ENCODE results near the gene RDX.
"Not testable (repeated sequence)": the region's sequence is repeated elsewhere in the genome, so short reads cannot be mapped to it uniquely, and the experiment has no call there.

The RDX gene

DNA sequence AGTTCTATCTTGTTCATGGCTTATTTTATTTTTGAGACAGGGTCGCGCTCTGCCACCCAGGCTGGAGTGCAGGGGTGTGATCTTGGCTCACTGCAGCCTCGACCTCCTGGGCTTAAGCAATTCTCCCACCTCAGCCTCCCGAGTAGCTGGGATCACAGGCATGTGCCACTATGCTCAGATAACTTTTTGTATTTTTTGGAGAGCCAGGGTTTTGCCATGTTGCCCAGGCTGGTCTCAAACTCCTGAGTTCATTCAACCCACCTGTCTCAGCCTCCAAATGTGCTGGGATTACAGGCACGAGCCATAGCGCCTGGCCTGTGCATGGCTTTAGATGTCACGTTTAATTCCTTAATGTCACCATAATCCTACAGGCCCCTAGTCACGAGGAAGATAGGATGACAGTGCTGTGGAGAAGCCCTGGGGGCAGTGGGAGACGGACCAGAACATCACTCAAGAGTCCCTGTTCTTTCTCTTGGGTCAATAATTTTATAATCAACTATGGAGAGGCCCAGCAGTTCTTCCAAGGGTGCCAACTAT lies 99.5 kb downstream of the RDX start:
- no peaks in the 10 kb centered on the region for H3K4me1 ChIP-seq (ENCODE audit: control insufficient read depth in 1 of 2, insufficient read depth in 2 of 2, low read length in 2 of 2)
- no peaks in the 10 kb centered on the region for H3K36me3 ChIP-seq (ENCODE audit: control insufficient read depth in 1 of 2, insufficient read depth in 2 of 2, low read length in 2 of 2)
- H3K9me3 ChIP-seq (ENCODE audit: control insufficient read depth in 1 of 2, low read length in 2 of 2) = no peaks in the 10 kb centered on the region
- H3K4me3 ChIP-seq (ENCODE audit: low read depth in 1 of 2, low read length in 2 of 2) = no peak overlapping the region
- H3K27ac ChIP-seq (ENCODE audit: low read length) = no peak overlapping the region
- H3K27me3 ChIP-seq (ENCODE audit: low read depth, low read length) = no peaks in the 10 kb centered on the region

DNA sequence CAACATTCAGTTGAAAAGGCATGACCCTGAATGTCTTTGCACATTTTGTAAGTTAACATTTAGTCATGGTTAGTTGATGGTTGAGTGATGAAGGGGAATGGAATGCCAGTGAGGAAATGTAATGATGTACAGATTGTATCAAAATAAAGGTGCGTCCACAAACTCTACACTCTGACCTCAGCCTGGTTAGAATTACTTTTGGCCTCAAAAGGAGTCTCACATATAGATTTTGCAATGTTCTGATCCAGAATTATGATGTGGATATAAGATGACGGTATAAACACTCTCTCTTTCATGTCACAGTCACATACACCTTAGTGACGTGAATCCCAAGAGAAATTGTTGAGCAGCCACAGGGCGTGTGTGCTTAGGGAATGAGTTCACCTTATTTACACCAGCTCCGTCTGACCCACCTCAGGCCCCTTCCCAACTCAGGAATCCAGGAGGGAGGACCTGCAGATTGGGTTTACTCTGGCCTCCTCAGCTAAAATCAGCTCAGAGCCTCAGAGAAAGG lies 100.1 kb downstream of the RDX start:
- no peak overlapping the region for H3K27ac ChIP-seq (ENCODE audit: low read length)
- no peaks in the 10 kb centered on the region for H3K4me1 ChIP-seq (ENCODE audit: control insufficient read depth in 1 of 2, insufficient read depth in 2 of 2, low read length in 2 of 2)
- no peaks in the 10 kb centered on the region for H3K9me3 ChIP-seq (ENCODE audit: control insufficient read depth in 1 of 2, low read length in 2 of 2)
- no peaks in the 10 kb centered on the region for H3K27me3 ChIP-seq (ENCODE audit: low read depth, low read length)
- no peak overlapping the region for H3K4me3 ChIP-seq (ENCODE audit: low read depth in 1 of 2, low read length in 2 of 2)
- no peaks in the 10 kb centered on the region for H3K36me3 ChIP-seq (ENCODE audit: control insufficient read depth in 1 of 2, insufficient read depth in 2 of 2, low read length in 2 of 2)

DNA sequence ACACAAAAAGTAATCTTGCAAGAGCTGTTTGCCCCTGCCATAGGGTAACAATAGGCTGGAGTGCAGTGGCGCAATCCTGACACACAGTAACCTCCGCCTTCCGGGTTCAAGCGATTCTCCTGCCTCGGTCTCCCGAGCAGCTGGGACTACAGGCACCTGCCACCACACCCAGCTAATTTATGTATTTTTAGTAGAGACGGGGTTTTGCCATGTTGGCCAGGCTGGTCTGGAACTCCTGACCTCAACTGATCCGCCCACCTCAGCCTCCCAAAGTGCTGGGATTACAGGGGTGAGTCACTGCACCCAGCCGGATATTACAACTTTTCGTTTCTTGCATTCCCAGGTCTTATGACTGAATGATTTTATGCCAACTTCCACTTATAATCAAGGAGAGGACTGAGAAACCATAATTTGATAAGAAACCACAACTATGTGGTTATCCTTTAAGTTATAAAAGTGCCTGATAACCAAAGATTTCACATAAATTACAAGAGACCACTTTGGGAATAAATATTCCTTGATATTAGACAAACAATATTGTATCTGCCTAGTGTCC lies 102.1 kb downstream of the RDX start:
- H3K9me3 ChIP-seq (ENCODE audit: control insufficient read depth in 1 of 2, low read length in 2 of 2); H3K4me3 ChIP-seq (ENCODE audit: low read depth in 1 of 2, low read length in 2 of 2); H3K27ac ChIP-seq (ENCODE audit: low read length); H3K36me3 ChIP-seq (ENCODE audit: control insufficient read depth in 1 of 2, insufficient read depth in 2 of 2, low read length in 2 of 2); H3K4me1 ChIP-seq (ENCODE audit: control insufficient read depth in 1 of 2, insufficient read depth in 2 of 2, low read length in 2 of 2); H3K27me3 ChIP-seq (ENCODE audit: low read depth, low read length): not testable (repeated sequence)

DNA sequence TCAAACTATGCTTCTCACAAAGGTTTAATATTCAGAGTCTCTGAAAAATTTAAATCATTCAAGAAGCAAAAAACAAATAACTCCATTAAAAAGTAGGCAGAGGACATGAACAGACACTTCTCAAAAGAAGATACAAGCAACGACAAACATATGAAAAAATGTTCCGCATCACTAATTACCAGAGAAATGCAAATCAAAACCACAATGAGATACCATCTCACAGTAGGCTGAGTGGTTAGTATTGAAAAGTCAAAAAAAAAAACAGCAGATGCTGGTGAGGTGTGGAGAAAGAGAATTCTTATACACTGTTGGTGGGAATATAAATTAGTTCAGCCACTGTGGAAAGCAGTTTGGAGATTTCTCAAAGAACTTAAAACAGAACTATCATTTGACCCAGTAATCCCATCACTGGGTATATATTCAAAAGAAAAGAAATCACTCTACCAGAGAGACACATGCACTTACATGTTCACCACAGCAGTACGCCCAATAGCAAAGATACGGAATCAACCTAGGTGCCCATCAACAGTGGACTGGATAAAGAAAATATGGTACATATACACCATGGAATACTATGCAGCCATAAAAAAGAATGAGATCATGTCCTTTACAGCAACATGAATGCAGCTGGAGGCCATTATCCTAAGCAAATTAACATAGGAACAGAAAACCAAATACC lies 103.7 kb downstream of the RDX start:
- H3K27me3 ChIP-seq (ENCODE audit: low read depth, low read length); H3K4me1 ChIP-seq (ENCODE audit: control insufficient read depth in 1 of 2, insufficient read depth in 2 of 2, low read length in 2 of 2); H3K27ac ChIP-seq (ENCODE audit: low read length); H3K9me3 ChIP-seq (ENCODE audit: control insufficient read depth in 1 of 2, low read length in 2 of 2); H3K36me3 ChIP-seq (ENCODE audit: control insufficient read depth in 1 of 2, insufficient read depth in 2 of 2, low read length in 2 of 2); H3K4me3 ChIP-seq (ENCODE audit: low read depth in 1 of 2, low read length in 2 of 2): not testable (repeated sequence)

DNA sequence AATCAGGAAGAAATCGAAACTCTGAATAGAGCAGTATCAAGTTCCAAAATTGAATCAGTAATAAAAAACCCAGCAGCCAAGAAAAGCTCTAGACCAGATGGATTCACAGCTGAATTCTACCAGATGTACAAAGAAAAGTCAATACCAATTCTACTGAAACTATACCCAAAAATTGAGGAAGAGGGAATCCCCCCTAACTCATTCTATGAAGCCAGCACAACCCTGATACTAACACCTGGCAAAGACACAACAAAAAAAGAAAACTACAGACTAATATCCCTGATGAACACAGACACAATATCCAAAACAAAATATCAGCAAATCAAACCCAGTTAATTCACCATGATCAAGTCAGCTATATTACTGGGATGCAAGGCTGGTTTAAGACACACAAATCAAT lies 105.5 kb downstream of the RDX start:
- Histone ChIP-seq H3K36me3 (ENCODE audit: control insufficient read depth in 1 of 2, insufficient read depth in 2 of 2, low read length in 2 of 2) (no peaks in the 10 kb centered on the region), H3K9me3 (ENCODE audit: control insufficient read depth in 1 of 2, low read length in 2 of 2) (no peaks in the 10 kb centered on the region), H3K27me3 (ENCODE audit: low read depth, low read length) (no peaks in the 10 kb centered on the region), H3K4me1 (ENCODE audit: control insufficient read depth in 1 of 2, insufficient read depth in 2 of 2, low read length in 2 of 2) (no peaks in the 10 kb centered on the region), H3K27ac (ENCODE audit: low read length) (no peak overlapping the region), H3K4me3 (ENCODE audit: low read depth in 1 of 2, low read length in 2 of 2) (no peak overlapping the region)

DNA sequence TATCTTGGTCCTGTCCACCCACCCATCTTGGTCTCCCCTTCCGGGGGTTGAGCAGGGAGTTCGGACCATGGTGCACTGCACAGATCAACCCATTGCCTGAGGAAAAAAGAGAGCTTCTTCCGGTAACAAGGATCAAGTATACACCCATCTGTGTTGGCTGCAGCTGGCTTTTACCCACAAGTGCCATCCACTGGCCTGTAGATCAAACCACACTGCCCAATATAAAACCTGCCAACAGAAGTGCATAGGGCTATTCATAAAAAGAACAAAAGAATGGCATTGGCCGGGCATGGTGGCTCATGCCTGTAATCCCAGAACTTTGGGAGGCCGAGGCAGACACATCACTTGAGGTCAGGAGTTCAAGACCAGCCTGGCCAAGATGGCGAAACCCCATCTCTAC lies 108.7 kb downstream of the RDX start:
- Histone ChIP-seq H3K4me1 (ENCODE audit: control insufficient read depth in 1 of 2, insufficient read depth in 2 of 2, low read length in 2 of 2) (no peaks in the 10 kb centered on the region), H3K4me3 (ENCODE audit: low read depth in 1 of 2, low read length in 2 of 2) (no peak overlapping the region), H3K27me3 (ENCODE audit: low read depth, low read length) (no peaks in the 10 kb centered on the region), H3K9me3 (ENCODE audit: control insufficient read depth in 1 of 2, low read length in 2 of 2) (no peaks in the 10 kb centered on the region), H3K36me3 (ENCODE audit: control insufficient read depth in 1 of 2, insufficient read depth in 2 of 2, low read length in 2 of 2) (no peaks in the 10 kb centered on the region), H3K27ac (ENCODE audit: low read length) (no peak overlapping the region)

DNA sequence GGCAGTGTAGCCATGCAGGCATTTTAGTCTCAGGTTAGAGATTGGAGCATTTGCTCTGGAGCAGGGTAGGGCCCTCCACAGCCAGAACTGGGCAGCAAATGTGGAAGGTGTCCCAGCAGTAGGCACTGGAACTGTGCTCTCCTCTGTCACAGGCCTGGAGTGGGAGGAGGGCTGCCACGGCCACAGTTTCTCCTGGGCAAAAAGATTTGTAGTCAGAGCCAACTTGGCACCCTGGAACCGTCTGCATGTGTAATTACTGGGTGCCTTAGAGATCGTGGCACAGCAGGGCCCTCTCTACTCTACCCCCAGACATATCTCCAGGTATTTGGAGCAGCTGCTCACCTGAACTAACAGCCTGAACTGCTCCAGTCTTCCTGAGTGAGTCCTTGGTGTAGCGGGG lies 109.5 kb downstream of the RDX start:
- Histone ChIP-seq H3K9me3 (ENCODE audit: control insufficient read depth in 1 of 2, low read length in 2 of 2) (no peaks in the 10 kb centered on the region), H3K27me3 (ENCODE audit: low read depth, low read length) (no peaks in the 10 kb centered on the region), H3K36me3 (ENCODE audit: control insufficient read depth in 1 of 2, insufficient read depth in 2 of 2, low read length in 2 of 2) (no peaks in the 10 kb centered on the region), H3K4me1 (ENCODE audit: control insufficient read depth in 1 of 2, insufficient read depth in 2 of 2, low read length in 2 of 2) (no peaks in the 10 kb centered on the region), H3K4me3 (ENCODE audit: low read depth in 1 of 2, low read length in 2 of 2) (no peak overlapping the region), H3K27ac (ENCODE audit: low read length) (no peak overlapping the region)

DNA sequence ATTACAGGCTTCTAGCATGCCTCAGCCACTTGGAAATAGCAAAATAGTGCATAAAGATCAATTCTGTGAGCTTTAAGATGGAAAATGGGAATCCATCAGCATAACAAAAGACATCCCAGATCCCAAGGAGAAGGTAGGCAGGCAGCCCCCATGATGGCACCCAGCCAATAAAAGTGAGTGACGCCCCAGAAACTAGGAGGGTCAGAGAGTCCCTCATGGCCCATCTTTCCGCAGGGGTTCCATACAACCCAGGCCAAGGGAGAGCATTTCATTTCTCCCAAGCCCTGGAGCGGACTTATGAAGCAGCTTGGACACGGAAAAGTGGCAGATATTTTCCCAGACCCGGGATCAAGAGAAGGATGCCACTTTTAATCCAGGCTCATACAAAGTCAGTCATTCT lies 110.0 kb downstream of the RDX start:
- H3K27ac ChIP-seq (ENCODE audit: low read length) = no peak overlapping the region
- H3K36me3 ChIP-seq (ENCODE audit: control insufficient read depth in 1 of 2, insufficient read depth in 2 of 2, low read length in 2 of 2) = no peaks in the 10 kb centered on the region
- no peaks in the 10 kb centered on the region for H3K9me3 ChIP-seq (ENCODE audit: control insufficient read depth in 1 of 2, low read length in 2 of 2)
- no peaks in the 10 kb centered on the region for H3K4me1 ChIP-seq (ENCODE audit: control insufficient read depth in 1 of 2, insufficient read depth in 2 of 2, low read length in 2 of 2)
- no peaks in the 10 kb centered on the region for H3K27me3 ChIP-seq (ENCODE audit: low read depth, low read length)
- no peak overlapping the region for H3K4me3 ChIP-seq (ENCODE audit: low read depth in 1 of 2, low read length in 2 of 2)

DNA sequence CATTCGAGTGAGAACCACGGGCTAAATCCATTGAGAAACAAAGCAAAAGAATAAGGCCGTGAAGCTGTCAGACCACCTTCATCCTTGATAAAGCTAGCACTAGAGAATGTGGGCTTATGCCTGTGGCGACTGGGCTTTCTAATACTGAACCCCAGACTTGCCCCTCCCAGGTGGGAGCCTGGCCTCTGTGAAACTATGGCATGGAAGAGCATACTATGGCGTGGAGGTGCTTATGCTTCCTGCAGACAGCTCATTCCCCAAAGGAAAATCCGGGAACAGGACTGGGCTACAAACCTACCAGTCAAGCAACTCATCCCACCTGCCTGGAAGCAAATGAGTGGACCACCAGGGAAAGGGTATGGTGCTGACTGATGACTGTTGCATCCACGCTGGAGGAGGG lies 110.8 kb downstream of the RDX start:
- H3K27ac ChIP-seq (ENCODE audit: low read length) = no peak overlapping the region
- H3K9me3 ChIP-seq (ENCODE audit: control insufficient read depth in 1 of 2, low read length in 2 of 2) = no peaks in the 10 kb centered on the region
- no peaks in the 10 kb centered on the region for H3K4me1 ChIP-seq (ENCODE audit: control insufficient read depth in 1 of 2, insufficient read depth in 2 of 2, low read length in 2 of 2)
- H3K27me3 ChIP-seq (ENCODE audit: low read depth, low read length) = no peaks in the 10 kb centered on the region
- H3K36me3 ChIP-seq (ENCODE audit: control insufficient read depth in 1 of 2, insufficient read depth in 2 of 2, low read length in 2 of 2) = no peaks in the 10 kb centered on the region
- no peak overlapping the region for H3K4me3 ChIP-seq (ENCODE audit: low read depth in 1 of 2, low read length in 2 of 2)

DNA sequence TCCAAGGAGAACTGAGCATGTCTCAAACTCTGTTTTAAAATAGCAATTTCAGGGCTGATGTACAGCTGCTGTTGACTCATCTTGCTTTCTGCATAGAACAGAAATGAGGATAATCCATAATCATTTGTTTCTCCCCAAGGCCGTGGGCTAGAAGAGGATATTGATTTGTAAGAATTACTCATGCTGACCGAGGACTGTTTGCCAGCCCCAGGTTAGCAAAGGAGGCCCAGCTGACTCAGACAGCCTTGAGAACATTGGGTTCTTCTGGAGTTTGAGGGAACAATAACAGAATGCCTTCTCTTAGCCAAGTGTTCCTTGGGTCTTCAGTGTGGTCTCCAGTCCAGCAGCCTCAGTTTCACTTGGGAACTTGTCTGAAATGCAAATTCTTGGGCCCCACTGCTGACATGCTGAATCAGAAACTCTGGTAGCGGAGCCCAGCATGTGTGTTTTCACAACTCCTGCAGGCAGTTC lies 111.3 kb downstream of the RDX start:
- Histone ChIP-seq H3K27me3 (ENCODE audit: low read depth, low read length) (no peaks in the 10 kb centered on the region), H3K27ac (ENCODE audit: low read length) (no peak overlapping the region), H3K9me3 (ENCODE audit: control insufficient read depth in 1 of 2, low read length in 2 of 2) (no peaks in the 10 kb centered on the region), H3K4me1 (ENCODE audit: control insufficient read depth in 1 of 2, insufficient read depth in 2 of 2, low read length in 2 of 2) (no peaks in the 10 kb centered on the region), H3K36me3 (ENCODE audit: control insufficient read depth in 1 of 2, insufficient read depth in 2 of 2, low read length in 2 of 2) (no peaks in the 10 kb centered on the region), H3K4me3 (ENCODE audit: low read depth in 1 of 2, low read length in 2 of 2) (no peak overlapping the region)

DNA sequence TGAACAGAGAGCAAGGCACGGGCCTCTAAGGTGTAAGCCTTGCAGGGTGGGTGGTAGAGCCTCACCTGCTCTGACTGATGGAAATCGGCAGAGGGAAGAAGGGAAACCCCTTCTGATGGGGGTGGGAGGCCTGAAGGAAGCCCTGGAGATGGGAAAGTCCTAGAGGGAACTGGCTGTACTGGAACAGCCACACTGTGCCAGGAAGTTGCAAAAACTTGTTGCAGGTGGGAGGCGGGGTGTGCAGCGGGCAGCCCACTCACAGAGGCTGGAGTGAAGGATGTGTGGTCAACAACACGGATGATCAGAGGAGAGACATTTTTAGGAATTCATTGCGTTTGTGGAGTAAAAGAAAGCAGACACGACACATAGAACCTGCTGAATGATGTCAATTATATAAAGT lies 112.0 kb downstream of the RDX start:
- no peaks in the 10 kb centered on the region for H3K27me3 ChIP-seq (ENCODE audit: low read depth, low read length)
- no peak overlapping the region for H3K4me3 ChIP-seq (ENCODE audit: low read depth in 1 of 2, low read length in 2 of 2)
- H3K27ac ChIP-seq (ENCODE audit: low read length) = no peak overlapping the region
- no peaks in the 10 kb centered on the region for H3K9me3 ChIP-seq (ENCODE audit: control insufficient read depth in 1 of 2, low read length in 2 of 2)
- H3K4me1 ChIP-seq (ENCODE audit: control insufficient read depth in 1 of 2, insufficient read depth in 2 of 2, low read length in 2 of 2) = no peaks in the 10 kb centered on the region
- no peaks in the 10 kb centered on the region for H3K36me3 ChIP-seq (ENCODE audit: control insufficient read depth in 1 of 2, insufficient read depth in 2 of 2, low read length in 2 of 2)

DNA sequence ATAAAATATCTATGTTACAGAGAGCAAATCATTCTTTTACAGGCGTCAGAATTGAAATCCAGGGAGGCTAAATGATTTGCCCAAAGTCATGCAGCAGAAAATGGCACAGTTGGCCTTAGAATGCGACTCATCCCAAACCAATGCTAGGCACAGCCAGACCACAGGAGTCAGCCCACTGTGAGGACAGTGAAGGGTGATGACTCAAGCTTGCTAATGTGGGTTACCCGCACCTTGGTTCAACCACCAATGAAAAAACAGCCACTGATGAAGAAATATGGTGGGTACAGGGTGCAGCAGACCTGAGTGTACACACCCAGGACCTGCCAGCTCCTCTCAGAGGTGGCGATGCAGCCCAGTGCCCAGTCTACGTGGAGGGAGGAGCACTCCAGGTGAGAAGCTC lies 113.5 kb downstream of the RDX start:
- Histone ChIP-seq H3K27ac (ENCODE audit: low read length) (no peak overlapping the region), H3K9me3 (ENCODE audit: control insufficient read depth in 1 of 2, low read length in 2 of 2) (no peaks in the 10 kb centered on the region), H3K27me3 (ENCODE audit: low read depth, low read length) (no peaks in the 10 kb centered on the region), H3K36me3 (ENCODE audit: control insufficient read depth in 1 of 2, insufficient read depth in 2 of 2, low read length in 2 of 2) (no peaks in the 10 kb centered on the region), H3K4me3 (ENCODE audit: low read depth in 1 of 2, low read length in 2 of 2) (no peak overlapping the region), H3K4me1 (ENCODE audit: control insufficient read depth in 1 of 2, insufficient read depth in 2 of 2, low read length in 2 of 2) (no peaks in the 10 kb centered on the region)

All from muscle layer of duodenum (tissue), 2 donors.